HepG2 (cell line): ENCODE data around the gene TCP11L1. TPM values are rescaled to one million over a fixed set of nuclear protein-coding genes. Genes with fewer than 3 reads are reported as not detected.
A peak's percentile ranks its signal among the peaks of the same experiment; 100 is the strongest.

ENCODE experiments used
- ATAC-seq: fragments of 200-7000 bp; cut with Tn5 transposase; 3 replicates; pipeline ENCODE4 v1.9.1; 2020; ENCODE audit warnings: mild to moderate bottlenecking, moderate library complexity
- BruUV-seq: library from RNA; stranded (reverse); fragments of 400-500 nt; replicated peaks from 2 replicates; lab custom pipeline; 2021; lab: Mats Ljungman, UMichigan
- CTCF ChIA-PET: fragments of 300-600 bp; formaldehyde crosslinking; extraction: SDS; loops from one replicate; lab custom pipeline; 2021; ENCODE audit warnings: low total read pairs, inconsistent platforms, low intra/inter-chr PET ratio; lab: Yijun Ruan, JAX
- POLR2A ChIA-PET: fragments of 350-600 bp; sonication (Branson Sonifier 250); formaldehyde crosslinking; loops from one replicate; lab custom pipeline; 2020; ENCODE audit warnings: antibody characterized with exemption, inconsistent platforms; lab: Yijun Ruan, JAX
- DNase-seq: peaks from one replicate; pipeline ENCODE4 v3.0.0-alpha.2; 2015; ENCODE audit warnings: low spot score
- FAIRE-seq: peaks from 3 replicates; lab custom pipeline; 2011; peaks lifted over from hg19 to GRCh38; lab: Jason Lieb, UNC
- H2AFZ ChIP-seq: one replicate; pipeline ENCODE4 v1.6.1; 2011; ENCODE audit warnings: low read length, inconsistent platforms
- H3K27ac ChIP-seq: fragments of 300-600 bp; 3 replicates; pipeline ENCODE4 v1.8.0; 2011; ENCODE audit warnings: mixed run types, mild to moderate bottlenecking, mixed read lengths, low read length, inconsistent platforms; ENCODE audit not compliant: insufficient read depth; ENCODE audit errors: extremely low read length
- H3K27me3 ChIP-seq, 2 experiments: fragments of 200-600 bp in 1 of 2; 2 replicates in 1 of 2; 3 replicates in 1 of 2; pipeline versions ENCODE4 v1.6.0 to v1.8.0; 2011; ENCODE audit warnings: low read length in 2 of 2, mild to moderate bottlenecking in 2 of 2, moderate library complexity in 2 of 2, inconsistent platforms in 1 of 2; ENCODE audit not compliant: insufficient read depth in 2 of 2, control insufficient read depth in 1 of 2
- H3K36me3 ChIP-seq, 2 experiments: fragments of 200-600 bp in 1 of 2; replicated peaks in 1 of 2; 2 replicates in 1 of 2; 3 replicates in 1 of 2; pipeline versions ENCODE4 v1.5.1 to v1.8.0; 2011; ENCODE audit warnings: low read length in 2 of 2, inconsistent platforms in 1 of 2; ENCODE audit not compliant: insufficient read depth in 2 of 2, control insufficient read depth in 1 of 2
- H3K4me1 ChIP-seq: 2 replicates; pipeline ENCODE4 v1.5.1; 2012; ENCODE audit warnings: low read length, inconsistent platforms; ENCODE audit not compliant: insufficient read depth
- H3K4me2 ChIP-seq: 2 replicates; pipeline ENCODE4 v1.6.0; 2011; ENCODE audit warnings: low read depth, low read length, inconsistent platforms
- H3K4me3 ChIP-seq, 3 experiments: fragments of 200-600 bp in 1 of 3; sonication (generic), shearing (Covaris generic) in 1 of 3; replicated peaks in 1 of 3; 2 replicates each; pipeline ENCODE4 v1.5.1; 2011 to 2016; ENCODE audit warnings: low read length in 3 of 3, inconsistent platforms in 2 of 3, low read depth in 2 of 3, mild to moderate bottlenecking in 2 of 3, control low read depth in 1 of 3, mixed read lengths in 1 of 3; ENCODE audit not compliant: insufficient read depth in 1 of 3
- H3K79me2 ChIP-seq: one replicate; pipeline ENCODE4 v1.6.1; 2011; ENCODE audit warnings: low read length, inconsistent platforms; ENCODE audit not compliant: insufficient read depth
- H3K9ac ChIP-seq: 2 replicates; pipeline ENCODE4 v1.6.0; 2011; ENCODE audit warnings: mild to moderate bottlenecking, low read depth, low read length, inconsistent platforms; ENCODE audit not compliant: insufficient read depth
- H3K9me3 ChIP-seq: 2 replicates; pipeline ENCODE4 v1.5.1; 2012; ENCODE audit warnings: mild to moderate bottlenecking, low read length
- H4K20me1 ChIP-seq: 2 replicates; pipeline ENCODE4 v1.6.0; 2011; ENCODE audit warnings: inconsistent platforms, mild to moderate bottlenecking, low read length, moderate library complexity; ENCODE audit not compliant: insufficient read depth
- AGO2 ChIP-seq: fragments of 200-400 bp; formaldehyde crosslinking; optimal IDR thresholded peaks from 2 replicates; pipeline ENCODE3; 2017; ENCODE audit warnings: mild to moderate bottlenecking, low read depth, low read length, moderate library complexity
- HDAC6 ChIP-seq: fragments of 200-600 bp; sonication (generic); IDR thresholded peaks from 2 replicates; pipeline ENCODE4 v1.7.0; 2017; ENCODE audit warnings: mild to moderate bottlenecking, antibody characterized with exemption, low read length, low read depth
- HOXA9 ChIP-seq: sonication (generic); formaldehyde crosslinking; IDR thresholded peaks from 2 replicates; pipeline ENCODE4 v1.8.1; 2022; ENCODE audit warnings: missing genetic modification reagents, mild to moderate bottlenecking, moderate library complexity, borderline replicate concordance
- MAFK ChIP-seq, 2 experiments: IDR thresholded peaks in 1 of 2; conservative IDR thresholded peaks in 1 of 2; 2 replicates each; pipeline ENCODE4 v1.6.1; 2011; ENCODE audit warnings: improper control_type of control experiment in 2 of 2, low read length in 2 of 2
- MZF1 ChIP-seq: sonication (generic); formaldehyde crosslinking; IDR thresholded peaks from 2 replicates; pipeline ENCODE4 v1.8.1; 2023; ENCODE audit warnings: mild to moderate bottlenecking, missing genetic modification reagents, borderline replicate concordance
- NFKBIZ ChIP-seq: IDR thresholded peaks from 2 replicates; pipeline ENCODE4 v1.6.1; 2018; ENCODE audit warnings: missing genetic modification reagents, missing compliant biosample characterization
- RBFOX2 ChIP-seq: fragments of 200-400 bp; formaldehyde crosslinking; IDR thresholded peaks from 2 replicates; pipeline ENCODE4 v1.6.1; 2017; ENCODE audit warnings: low read depth, mild to moderate bottlenecking, low read length
- ZNF614 ChIP-seq: IDR thresholded peaks from 2 replicates; pipeline ENCODE4 v1.6.1; 2018; ENCODE audit warnings: missing biosample characterization, missing genetic modification reagents, inconsistent platforms, borderline replicate concordance
- WGBS: methylation state at CpG from one replicate; pipeline ENCODE4 v1.1.6; 2017; ENCODE audit warnings: low lambda C conversion rate; 5-methylcytosine and 5-hydroxymethylcytosine counted together
- in situ Hi-C: cut with HindIII; loops from 2 replicates; pipeline ENCODE4 v1.10.0; 2017; ENCODE audit warnings: low pct_unique_long_range_greater_than_20kb; ENCODE audit not compliant: extremely low pct_ligation_motif_present
- intact Hi-C: fragments of 100-400 bp; cut with micrococcal nuclease; formaldehyde crosslinking; loops from one replicate; pipeline ENCODE4 v1.10.0; 2022; ENCODE audit not compliant: unreplicated experiment
- polyA plus RNA-seq, 8 experiments: library from polyadenylated mRNA; depleted of rRNA in 3 of 8; stranded (reverse) in 7 of 8; unstranded in 1 of 8; fragments of >200 nt; fragmentation: Illumina TruSeq in 4 of 8; extraction: Trizol in 4 of 8; gene quantifications; 2 replicates each; pipeline versions ENCODE4 v1.2.1 to v1.2.3, GENCODE V29; 2011 to 2016; ENCODE audit warnings: low read depth in 4 of 8, missing spikeins in 1 of 8, mixed read lengths in 1 of 8; ENCODE audit not compliant: insufficient read depth in 1 of 8
- total RNA-seq, 5 experiments: library from RNA; depleted of rRNA; stranded (reverse); fragments of >200 nt; fragmentation: Illumina TruSeq; extraction: Trizol; gene quantifications; 2 replicates each; pipeline ENCODE4 v1.2.3, GENCODE V29; 2016; ENCODE audit warnings: low read depth in 1 of 5

TCP11L1 gene
- total and polyA plus RNA-seq, 2 of the 13 experiments (the other 11 are each of a cell fraction or from before 2014, with no cell fraction given) = 7.9 to 10.1 TPM

DNA sequence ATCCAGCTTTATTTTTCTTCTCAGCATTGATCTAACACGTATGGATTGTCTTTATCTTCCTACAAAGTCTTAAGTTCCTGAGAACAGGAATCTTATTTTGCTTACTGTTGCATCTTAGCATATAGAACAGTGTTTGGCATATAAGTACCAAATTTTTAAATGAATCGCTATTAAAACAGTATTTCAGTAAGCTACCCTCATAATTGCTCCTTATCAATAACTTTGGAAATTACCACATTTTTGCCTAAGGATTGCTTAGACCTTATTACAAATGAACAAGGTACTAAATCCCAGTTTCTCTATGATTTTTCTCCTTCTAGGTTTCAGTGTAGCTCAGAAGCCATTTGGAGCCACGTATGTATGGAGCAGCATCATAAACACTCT lies 14.0 kb upstream of the TCP11L1 start:
- POLR2A ChIA-PET = interaction anchor here (1.0 kb wide), 1 partner anchor 10 kb away, joined by 4 read pairs; no protein-coding TSS in a partner anchor
- no peak for ATAC-seq
- Histone ChIP-seq H2AFZ (no peak overlapping the region), H4K20me1 (no peaks in the 10 kb centered on the region), H3K9ac (no peak overlapping the region), H3K4me3 (no peak overlapping the region), H3K79me2 (peaks cover 38% of the 10 kb centered on the region), H3K9me3 (no peaks in the 10 kb centered on the region), H3K36me3 (peaks cover 0 to 40% of the 10 kb centered on the region in 2 experiments; a peak in 3 of 5 replicates), H3K27me3 (no peaks in the 10 kb centered on the region), H3K4me1 (peaks cover 27% of the 10 kb centered on the region), H3K27ac (no peak overlapping the region), H3K4me2 (no peak overlapping the region)
- CTCF ChIA-PET = no interaction called here
- TF ChIP-seq MAFK (conservative IDR thresholded peaks at IDR 0.05 in 1 of 2, IDR thresholded peaks at IDR 0.05 in 1 of 2; ENCODE audit: low read length in 2 of 2) = 0 out of 4 replicates have a peak, but pooled peaks of 1 of the 2 experiments have one; percentile 13
- TF ChIP-seq MZF1 (CRISPR knock-in tag) = no peak
- intact Hi-C loops (no loop called here), in situ Hi-C loops (no loop called here)
- WGBS = 96% methylated on average over 3 of the region's 3 CpGs
- no TSS peak for BruUV-seq
- no peak for DNase-seq
- no peak for FAIRE-seq

DNA sequence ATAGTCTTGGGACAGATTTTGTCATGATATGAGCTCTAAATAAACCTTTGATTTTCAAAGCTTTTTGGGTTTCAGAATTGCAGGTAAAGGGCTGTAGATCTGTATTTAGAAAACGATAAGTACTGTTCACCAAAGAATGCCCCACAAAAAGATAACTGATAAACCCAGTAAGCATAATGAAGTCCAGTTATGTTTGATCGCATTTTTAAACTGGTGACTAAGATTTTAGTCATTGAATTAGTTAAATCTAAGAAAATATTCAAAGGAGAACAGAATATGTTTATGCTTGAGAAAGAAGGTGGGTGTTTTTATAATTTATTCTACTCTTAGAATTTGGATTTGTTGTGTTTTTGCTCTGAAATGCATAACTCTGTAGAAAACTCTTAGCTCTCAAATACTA lies 12.1 kb upstream of the TCP11L1 start:
- Histone ChIP-seq H4K20me1 (no peaks in the 10 kb centered on the region), H3K4me3 (no peak overlapping the region), H3K36me3 (peaks cover 1 to 50% of the 10 kb centered on the region in 2 experiments; a peak in 4 of 5 replicates), H3K4me2 (no peak overlapping the region), H3K79me2 (peaks cover 20% of the 10 kb centered on the region), H3K9me3 (no peaks in the 10 kb centered on the region), H2AFZ (no peak overlapping the region), H3K27me3 (no peaks in the 10 kb centered on the region), H3K27ac (no peak overlapping the region), H3K4me1 (peaks cover 8% of the 10 kb centered on the region), H3K9ac (no peak overlapping the region)
- ATAC-seq (no peak), FAIRE-seq (no peak), DNase-seq (no peak)
- in situ Hi-C loops (no loop called here), intact Hi-C loops (no loop called here)
- TF ChIP-seq NFKBIZ (CRISPR knock-in tag) (no peak), ZNF614 (CRISPR knock-in tag) (no peak), HOXA9 (CRISPR knock-in tag) (no peak), RBFOX2 (no peak), AGO2 (no peak), HDAC6 (no peak)
- no TSS peak for BruUV-seq
- CTCF ChIA-PET = no interaction called here
- WGBS = 95% methylated on average over 2 of the region's 2 CpGs
- POLR2A ChIA-PET = interaction anchor here (2.3 kb wide), 1 partner anchor 11 kb away, joined by 19 read pairs; the partner anchor contains the start of gene DEPDC7
